GM23338 (cell line): ENCODE measurements around the gene PFKP. TPM values are rescaled to one million over a fixed set of nuclear protein-coding genes. Genes with fewer than 3 reads are reported as not detected.

Experiments
- ATAC-seq: fragments of 200-7000 bp; cut with Tn5 transposase; 3 replicates; pipeline ENCODE4 v1.9.1; 2020
- DNase-seq: peaks from one replicate; pipeline ENCODE4 v3.0.0-alpha.2; 2015; ENCODE audit warnings: low spot score
- H2AFZ ChIP-seq: fragments of 200-600 bp; sonication (generic); 2 replicates; pipeline ENCODE4 v1.8.0; 2016; ENCODE audit warnings: antibody characterized with exemption, mild to moderate bottlenecking, moderate library complexity
- H3F3A ChIP-seq: fragments of 200-600 bp; sonication (generic); replicated peaks from 2 replicates; pipeline ENCODE4 v1.8.0; 2017; ENCODE audit warnings: antibody characterized with exemption, mixed run types, low read depth
- H3K27ac ChIP-seq: fragments of 200-600 bp; sonication (generic); 2 replicates; pipeline ENCODE4 v1.6.1; 2016; ENCODE audit warnings: low read depth
- H3K27me3 ChIP-seq: fragments of 200-600 bp; sonication (generic); 2 replicates; pipeline ENCODE4 v1.8.0; 2016; ENCODE audit warnings: mild to moderate bottlenecking, mixed run types, moderate library complexity; ENCODE audit not compliant: insufficient read depth
- H3K36me3 ChIP-seq: fragments of 200-600 bp; sonication (generic); 2 replicates; pipeline ENCODE4 v1.8.0; 2016; ENCODE audit warnings: mild to moderate bottlenecking; ENCODE audit not compliant: insufficient read depth
- H3K4me1 ChIP-seq: fragments of 200-600 bp; sonication (generic); 2 replicates; pipeline ENCODE4 v1.8.0; 2016; ENCODE audit warnings: mild to moderate bottlenecking, moderate library complexity; ENCODE audit not compliant: insufficient read depth
- H3K4me2 ChIP-seq: fragments of 200-600 bp; sonication (generic); 2 replicates; pipeline ENCODE4 v1.7.1; 2017; ENCODE audit warnings: mixed run types
- H3K4me3 ChIP-seq: fragments of 200-600 bp; sonication (generic); 2 replicates; pipeline ENCODE4 v1.6.1; 2016; ENCODE audit warnings: mixed run types
- H3K79me2 ChIP-seq: fragments of 200-600 bp; sonication (generic); replicated peaks from 2 replicates; pipeline ENCODE4 v1.8.0; 2017; ENCODE audit warnings: mild to moderate bottlenecking; ENCODE audit not compliant: insufficient read depth
- H3K9me2 ChIP-seq: fragments of 200-600 bp; sonication (generic); 2 replicates; pipeline ENCODE4 v1.8.0; 2017; ENCODE audit not compliant: insufficient read depth
- H4K20me1 ChIP-seq: fragments of 200-600 bp; sonication (generic); replicated peaks from 2 replicates; pipeline ENCODE4 v1.8.0; 2017; ENCODE audit warnings: mild to moderate bottlenecking; ENCODE audit not compliant: insufficient read depth
- H3K27ac Mint-ChIP-seq: 2 replicates; pipeline ENCODE4 v1.8.0; 2020; ENCODE audit warnings: inconsistent platforms, mild to moderate bottlenecking, moderate library complexity, mixed read lengths
- H3K27me3 Mint-ChIP-seq: 3 replicates; pipeline ENCODE4 v1.8.0; 2022; ENCODE audit warnings: low read depth, mild to moderate bottlenecking, moderate library complexity, mixed read lengths, inconsistent platforms; ENCODE audit not compliant: insufficient read depth, poor library complexity
- H3K36me3 Mint-ChIP-seq: 3 replicates; pipeline ENCODE4 v1.8.0; 2021; ENCODE audit warnings: low read depth, mild to moderate bottlenecking, inconsistent platforms, moderate library complexity, mixed read lengths
- H3K4me1 Mint-ChIP-seq: 3 replicates; pipeline ENCODE4 v1.8.0; 2020; ENCODE audit warnings: mild to moderate bottlenecking, inconsistent platforms, mixed read lengths
- H3K4me3 Mint-ChIP-seq: 3 replicates; pipeline ENCODE4 v1.8.0; 2021; ENCODE audit warnings: moderate library complexity, mild to moderate bottlenecking, inconsistent platforms, mixed read lengths
- H3K9me3 Mint-ChIP-seq: 3 replicates; pipeline ENCODE4 v1.8.0; 2020; ENCODE audit warnings: moderate library complexity, mild to moderate bottlenecking, inconsistent platforms, mixed read lengths
- CREB1 ChIP-seq: fragments of 250-450 bp; sonication (Bioruptor Pico); IDR thresholded peaks from 2 replicates; pipeline ENCODE4 v1.5.0; 2020; ENCODE audit warnings: low read depth, mild to moderate bottlenecking, moderate library complexity
- EZH2phosphoT487 ChIP-seq: fragments of 200-600 bp; sonication (generic); IDR thresholded peaks from one replicate; pipeline ENCODE4 v1.8.1; 2018; ENCODE audit warnings: antibody characterized with exemption; ENCODE audit not compliant: unreplicated experiment
- JUNB ChIP-seq: IDR thresholded peaks from one replicate; pipeline ENCODE4 v1.6.1; 2016; ENCODE audit warnings: antibody characterized with exemption; ENCODE audit not compliant: unreplicated experiment
- NANOG ChIP-seq: IDR thresholded peaks from 2 replicates; pipeline ENCODE4 v1.6.1; 2016; ENCODE audit warnings: antibody characterized with exemption, borderline replicate concordance
- STAT1 ChIP-seq: IDR thresholded peaks from one replicate; pipeline ENCODE4 v1.6.1; 2016; ENCODE audit warnings: antibody characterized with exemption; ENCODE audit not compliant: unreplicated experiment
- ZNF114 ChIP-seq: fragments of 250-450 bp; sonication (Bioruptor Pico); IDR thresholded peaks from 2 replicates; pipeline ENCODE4 v1.5.0; 2020; ENCODE audit warnings: mild to moderate bottlenecking, moderate library complexity
- ZNF331 ChIP-seq: fragments of 250-450 bp; sonication (Bioruptor Pico); IDR thresholded peaks from 2 replicates; pipeline ENCODE4 v1.5.0; 2020; ENCODE audit warnings: low read depth, mild to moderate bottlenecking, moderate library complexity
- ZNF462 ChIP-seq: fragments of 250-450 bp; sonication (Bioruptor Pico); IDR thresholded peaks from 2 replicates; pipeline ENCODE4 v1.5.0; 2020; ENCODE audit warnings: mild to moderate bottlenecking, moderate library complexity
- polyA plus RNA-seq: library from polyadenylated mRNA; unstranded; fragments of >200 nt; fragmentation: Nextera tagmentation; extraction: Ambion mirVana; gene quantifications from 2 replicates; pipeline ENCODE4 v1.2.1, GENCODE V29; 2016
- total RNA-seq: library from RNA; depleted of rRNA; stranded (reverse); fragments of >200 nt; shearing (Covaris generic); gene quantifications from 2 replicates; pipeline ENCODE4 v1.2.3, GENCODE V29; 2014
- TF ChIP-seq, protein P1 (sequence below): IDR thresholded peaks from one replicate; pipeline ENCODE4 v1.6.1; 2018; ENCODE audit warnings: antibody characterized with exemption; ENCODE audit not compliant: unreplicated experiment
- TF ChIP-seq, protein P2 (sequence below): IDR thresholded peaks from 2 replicates; pipeline ENCODE4 v1.6.1; 2016; ENCODE audit warnings: antibody characterized with exemption

The PFKP gene
- total and polyA plus RNA-seq, 2 experiments from 2014 or later = 56.3 to 120 TPM

GRCh38 chr10:3111621-3112163 is 44.3 kb downstream of the PFKP start (continued):
- TF ChIP-seq CREB1 (CRISPR knock-in tag) = no peak
- TF ChIP-seq NANOG = no peak
- TF ChIP-seq EZH2phosphoT487 = no peak
- TF ChIP-seq, protein P1, sequence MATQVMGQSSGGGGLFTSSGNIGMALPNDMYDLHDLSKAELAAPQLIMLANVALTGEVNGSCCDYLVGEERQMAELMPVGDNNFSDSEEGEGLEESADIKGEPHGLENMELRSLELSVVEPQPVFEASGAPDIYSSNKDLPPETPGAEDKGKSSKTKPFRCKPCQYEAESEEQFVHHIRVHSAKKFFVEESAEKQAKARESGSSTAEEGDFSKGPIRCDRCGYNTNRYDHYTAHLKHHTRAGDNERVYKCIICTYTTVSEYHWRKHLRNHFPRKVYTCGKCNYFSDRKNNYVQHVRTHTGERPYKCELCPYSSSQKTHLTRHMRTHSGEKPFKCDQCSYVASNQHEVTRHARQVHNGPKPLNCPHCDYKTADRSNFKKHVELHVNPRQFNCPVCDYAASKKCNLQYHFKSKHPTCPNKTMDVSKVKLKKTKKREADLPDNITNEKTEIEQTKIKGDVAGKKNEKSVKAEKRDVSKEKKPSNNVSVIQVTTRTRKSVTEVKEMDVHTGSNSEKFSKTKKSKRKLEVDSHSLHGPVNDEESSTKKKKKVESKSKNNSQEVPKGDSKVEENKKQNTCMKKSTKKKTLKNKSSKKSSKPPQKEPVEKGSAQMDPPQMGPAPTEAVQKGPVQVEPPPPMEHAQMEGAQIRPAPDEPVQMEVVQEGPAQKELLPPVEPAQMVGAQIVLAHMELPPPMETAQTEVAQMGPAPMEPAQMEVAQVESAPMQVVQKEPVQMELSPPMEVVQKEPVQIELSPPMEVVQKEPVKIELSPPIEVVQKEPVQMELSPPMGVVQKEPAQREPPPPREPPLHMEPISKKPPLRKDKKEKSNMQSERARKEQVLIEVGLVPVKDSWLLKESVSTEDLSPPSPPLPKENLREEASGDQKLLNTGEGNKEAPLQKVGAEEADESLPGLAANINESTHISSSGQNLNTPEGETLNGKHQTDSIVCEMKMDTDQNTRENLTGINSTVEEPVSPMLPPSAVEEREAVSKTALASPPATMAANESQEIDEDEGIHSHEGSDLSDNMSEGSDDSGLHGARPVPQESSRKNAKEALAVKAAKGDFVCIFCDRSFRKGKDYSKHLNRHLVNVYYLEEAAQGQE = no peak
- TF ChIP-seq, protein P2, sequence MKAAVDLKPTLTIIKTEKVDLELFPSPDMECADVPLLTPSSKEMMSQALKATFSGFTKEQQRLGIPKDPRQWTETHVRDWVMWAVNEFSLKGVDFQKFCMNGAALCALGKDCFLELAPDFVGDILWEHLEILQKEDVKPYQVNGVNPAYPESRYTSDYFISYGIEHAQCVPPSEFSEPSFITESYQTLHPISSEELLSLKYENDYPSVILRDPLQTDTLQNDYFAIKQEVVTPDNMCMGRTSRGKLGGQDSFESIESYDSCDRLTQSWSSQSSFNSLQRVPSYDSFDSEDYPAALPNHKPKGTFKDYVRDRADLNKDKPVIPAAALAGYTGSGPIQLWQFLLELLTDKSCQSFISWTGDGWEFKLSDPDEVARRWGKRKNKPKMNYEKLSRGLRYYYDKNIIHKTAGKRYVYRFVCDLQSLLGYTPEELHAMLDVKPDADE = no peak
- TF ChIP-seq ZNF114 (CRISPR knock-in tag) = no peak

- no peak overlapping the region for H3K27ac Mint-ChIP-seq
- no peaks in the 10 kb centered on the region; the same call in 1 of the 2 replicates for H3K79me2 ChIP-seq
- H3K36me3 ChIP-seq = peaks cover 18% of the 10 kb centered on the region
- ATAC-seq = no peak
- H3K4me1 ChIP-seq = no peaks in the 10 kb centered on the region
- H3F3A ChIP-seq = peaks cover 6% of the 10 kb centered on the region; the same call in 1 of the 2 replicates
- no peak overlapping the region for H3K27ac ChIP-seq
- H3K4me1 Mint-ChIP-seq = no peaks in the 10 kb centered on the region
- H3K36me3 Mint-ChIP-seq = peaks cover 92% of the 10 kb centered on the region
- H3K9me2 ChIP-seq = 0 out of 2 replicates have a peak, but pooled peaks cover 4% of the 10 kb centered on the region
- H3K4me2 ChIP-seq = no peak overlapping the region
- no peak overlapping the region for H3K4me3 Mint-ChIP-seq
- no peak overlapping the region for H2AFZ ChIP-seq
- no peaks in the 10 kb centered on the region for H3K27me3 ChIP-seq
- peaks cover 9% of the 10 kb centered on the region for H3K27me3 Mint-ChIP-seq
- no peaks in the 10 kb centered on the region; the same call in 1 of the 2 replicates for H4K20me1 ChIP-seq
- no peaks in the 10 kb centered on the region for H3K9me3 Mint-ChIP-seq
- H3K4me3 ChIP-seq = no peak overlapping the region
- DNase-seq = no peak
- no peak for TF ChIP-seq STAT1
- no peak for TF ChIP-seq EZH2phosphoT487
- TF ChIP-seq ZNF331 (CRISPR knock-in tag) = no peak
- no peak for TF ChIP-seq JUNB
- no peak for TF ChIP-seq CREB1 (CRISPR knock-in tag)
- TF ChIP-seq, protein P1 = no peak
- no peak for TF ChIP-seq ZNF462
- no peak for TF ChIP-seq NANOG
Observed at GRCh38 chr10:3113343-3113720, 46.0 kb downstream of the PFKP start.
